ENCODE measurements around the gene MLLT1.

MLLT1 gene

DNA sequence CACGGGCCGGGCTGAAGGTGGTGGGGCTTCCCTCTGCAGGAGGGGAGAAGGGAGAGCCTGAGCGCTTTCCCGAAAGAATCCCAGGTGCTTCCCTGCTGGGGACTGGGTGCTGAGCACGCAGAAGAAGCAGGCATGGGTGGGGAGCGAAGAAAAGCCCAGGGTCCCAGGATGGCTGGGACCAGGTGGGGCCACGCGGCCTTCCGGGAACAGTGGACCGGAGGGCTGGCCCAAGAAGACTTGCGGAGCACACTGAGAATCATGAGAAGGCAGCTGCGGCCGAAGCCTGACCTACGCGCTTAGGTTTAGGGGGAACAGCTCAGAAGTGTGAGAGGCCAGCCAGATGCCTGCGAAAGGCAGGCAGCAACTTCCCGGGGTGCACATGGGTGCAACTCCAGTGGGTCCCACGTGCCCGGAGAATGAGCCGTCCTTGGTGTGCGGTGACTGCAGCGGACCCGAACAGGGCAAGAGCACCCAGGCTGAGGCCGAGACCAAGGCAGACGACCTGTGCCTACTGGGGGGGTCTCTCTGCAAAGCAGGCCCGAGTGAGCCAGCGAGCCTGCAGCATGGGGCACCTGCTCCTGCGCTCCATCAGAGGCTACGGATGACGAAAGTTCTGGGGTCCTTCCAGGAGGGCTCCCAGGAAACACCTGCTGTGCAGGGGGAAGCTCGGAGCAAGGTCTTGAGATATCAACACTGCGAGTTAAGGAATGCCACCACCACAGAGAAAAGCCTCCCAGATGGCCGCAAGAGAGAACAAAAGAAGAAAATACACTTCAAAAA is 52.4 kb downstream of the MLLT1 start:
- no peak overlapping the region for H3K27ac ChIP-seq
- no peak overlapping the region for H3K4me3 ChIP-seq

DNA sequence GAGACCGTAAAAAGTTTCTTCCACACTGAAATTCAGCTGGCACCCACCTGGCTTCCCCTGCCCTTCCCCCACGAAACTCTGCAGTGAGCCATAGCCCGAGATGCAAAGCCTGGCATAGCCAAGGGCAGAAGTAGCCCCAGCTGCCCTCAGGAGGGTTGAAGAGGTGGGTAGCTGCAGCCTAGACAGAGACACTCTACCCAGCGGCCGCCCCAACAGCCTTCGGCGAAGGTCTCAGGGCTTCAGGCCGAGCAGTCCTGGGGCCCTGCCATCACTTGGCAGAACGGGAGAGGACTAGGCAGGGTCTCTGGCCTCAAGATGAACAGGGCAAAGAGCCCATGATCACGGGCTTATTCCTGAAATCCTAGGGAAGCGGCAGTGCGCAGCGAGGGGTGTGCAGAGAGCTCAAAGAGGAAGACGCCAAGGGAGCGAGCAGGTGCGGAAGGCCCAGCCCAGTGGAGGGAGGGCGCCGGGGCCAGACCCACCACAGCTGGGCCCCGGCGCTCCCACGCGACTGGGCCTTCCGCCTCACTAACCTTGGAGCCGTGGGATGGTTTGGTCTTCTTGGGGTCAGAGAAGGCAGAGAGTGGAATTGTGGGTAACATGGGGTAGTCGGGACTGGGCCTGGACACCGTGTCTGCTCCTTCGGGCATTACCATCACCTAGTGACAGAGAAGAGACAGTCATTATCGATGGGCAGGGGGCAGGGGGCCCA is 53.2 kb downstream of the MLLT1 start:
- Histone ChIP-seq H3K4me3 (no peak overlapping the region), H3K27ac (no peak overlapping the region)

DNA sequence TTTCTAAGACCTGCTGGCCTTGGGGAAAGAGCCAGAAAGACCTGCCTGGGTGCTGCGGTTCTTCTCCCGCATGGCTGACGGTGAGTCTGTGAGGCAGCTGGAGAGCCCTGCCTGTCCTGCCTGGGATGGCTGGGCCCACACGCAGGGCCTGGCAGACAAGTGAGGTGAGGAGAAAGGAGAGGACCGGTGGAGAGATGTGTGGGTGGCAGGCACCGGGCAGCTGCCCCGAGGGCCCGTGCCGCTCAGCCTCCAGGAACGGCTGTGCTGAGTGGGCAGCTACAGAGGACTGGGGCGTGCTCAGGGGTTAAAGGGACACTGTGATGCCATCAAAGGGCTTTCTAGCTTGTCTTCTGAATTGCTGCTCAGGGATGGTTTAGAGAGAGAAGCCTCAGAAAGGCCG is 53.8 kb downstream of the MLLT1 start:
- no peak overlapping the region for H3K27ac ChIP-seq
- H3K4me3 ChIP-seq = no peak overlapping the region

DNA sequence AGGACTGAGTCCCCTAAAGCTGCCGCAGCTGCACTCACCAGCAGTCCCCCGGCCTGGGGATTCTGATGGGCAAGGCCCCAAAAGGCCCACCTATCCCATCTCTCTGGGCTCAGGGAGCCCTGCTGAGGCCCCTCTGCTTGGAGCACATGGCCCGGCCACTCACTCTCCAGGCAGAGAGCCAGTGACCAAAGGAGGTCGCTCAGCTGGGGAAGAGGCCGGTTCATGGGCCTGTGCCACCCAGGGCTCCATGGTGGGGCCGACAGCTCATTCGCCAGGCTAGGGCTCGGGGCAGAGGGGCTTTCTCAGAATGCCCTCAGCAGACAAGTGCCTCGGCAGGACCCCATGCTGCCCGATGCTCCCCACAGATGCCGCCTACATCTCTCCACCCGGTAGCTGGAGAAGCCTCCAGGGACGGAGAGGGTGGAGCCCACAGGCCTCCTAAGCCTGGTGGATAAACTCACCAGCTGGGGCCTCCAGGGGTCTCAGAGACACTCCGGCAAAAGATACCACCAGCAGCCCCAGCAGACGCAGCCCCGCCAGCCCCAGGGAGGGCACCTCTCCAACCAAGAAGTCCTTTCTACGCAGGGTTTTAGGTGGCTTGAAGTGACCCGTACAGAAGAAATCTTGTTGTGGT is 54.4 kb downstream of the MLLT1 start:
- no peak overlapping the region for H3K4me3 ChIP-seq
- H3K27ac ChIP-seq = peak overlapping the region in 1 of 21 experiments; percentile 19

DNA sequence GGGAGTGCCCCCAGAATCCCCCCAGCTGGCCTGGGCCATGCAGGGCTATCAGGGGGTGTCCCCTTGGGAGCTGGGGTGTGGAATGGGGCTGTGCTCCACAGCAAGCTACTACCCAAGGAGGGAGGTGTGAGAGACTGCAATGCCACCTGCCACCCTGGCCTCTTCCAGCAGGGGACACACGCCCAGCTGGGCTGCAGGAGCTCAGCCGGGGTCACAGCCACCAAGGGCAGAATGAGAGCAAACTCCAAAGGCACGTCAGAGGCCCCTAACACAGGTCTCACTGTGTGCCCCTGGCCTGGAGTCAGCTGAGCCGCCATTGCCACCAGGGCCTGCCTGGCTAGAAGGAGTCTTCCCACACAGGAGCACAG is 55.5 kb downstream of the MLLT1 start:
- Histone ChIP-seq H3K27ac (no peak overlapping the region), H3K4me3 (no peak overlapping the region)

DNA sequence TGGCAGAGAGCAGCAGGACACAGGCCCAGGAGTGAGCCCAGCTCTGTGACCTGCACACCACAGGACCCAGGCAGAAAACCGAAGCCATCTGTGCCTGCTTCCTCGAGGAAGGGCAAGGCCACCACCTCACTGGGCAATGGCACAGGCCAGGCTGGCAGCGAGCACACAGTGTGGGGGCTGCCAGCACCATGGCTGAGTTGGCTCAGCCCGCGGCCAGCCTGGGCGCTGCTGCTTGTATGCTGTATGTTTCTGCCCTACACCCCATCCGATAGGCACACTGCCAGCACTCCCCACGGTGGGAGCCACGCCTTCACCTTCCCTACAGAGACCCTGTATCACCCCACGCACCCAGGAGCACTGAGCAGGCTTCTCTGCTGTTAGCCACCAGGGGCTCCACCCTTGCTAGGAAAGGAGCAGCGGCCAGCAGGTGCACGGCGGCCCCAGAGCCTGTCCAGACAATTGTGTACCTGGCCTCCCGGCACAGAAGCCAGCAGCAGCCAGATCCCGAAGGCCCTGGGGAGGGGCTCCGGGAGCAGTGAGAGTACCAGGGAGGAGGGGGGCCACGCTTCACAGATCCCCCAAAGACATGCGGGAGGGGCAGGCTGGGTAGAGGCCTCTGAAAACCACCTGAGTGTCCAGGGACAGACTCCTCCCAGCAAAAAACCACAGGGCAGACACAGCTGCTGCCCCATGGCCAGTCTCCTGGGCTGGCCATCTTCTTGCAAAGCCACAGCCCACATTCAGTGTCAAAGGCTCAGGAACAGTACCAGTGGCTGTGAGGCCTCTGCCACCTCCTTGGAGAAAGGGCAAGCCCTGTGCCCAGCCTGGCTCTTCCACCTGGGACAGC is 56.1 kb downstream of the MLLT1 start:
- Histone ChIP-seq H3K4me3 (no peak overlapping the region), H3K27ac (peak overlapping the region in 5 of 21 experiments; percentile 25 to 49 (median 31))

DNA sequence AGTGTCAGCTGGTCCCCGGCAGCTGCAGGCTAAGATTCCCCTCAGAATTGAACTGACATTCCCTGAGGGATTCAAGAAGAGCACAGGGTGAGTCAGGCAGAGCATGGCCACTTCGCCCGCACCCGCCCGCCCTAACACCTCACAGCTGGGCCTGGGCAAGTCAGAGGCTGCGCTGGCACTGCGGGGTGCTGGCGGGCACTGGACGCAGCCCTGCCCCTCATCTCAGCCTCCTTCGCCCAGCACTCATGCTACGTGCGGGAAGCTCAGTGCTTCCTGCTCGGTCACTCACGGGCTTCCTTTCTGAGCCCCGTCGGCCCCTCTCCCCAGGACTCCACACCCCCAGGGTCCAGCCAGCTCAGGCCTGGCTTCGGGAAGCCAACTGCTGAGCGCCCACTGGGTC is 56.9 kb downstream of the MLLT1 start:
- no peak overlapping the region for H3K4me3 ChIP-seq
- H3K27ac ChIP-seq = peak overlapping the region in 6 of 21 experiments; percentile 25 to 63 (median 32)

DNA sequence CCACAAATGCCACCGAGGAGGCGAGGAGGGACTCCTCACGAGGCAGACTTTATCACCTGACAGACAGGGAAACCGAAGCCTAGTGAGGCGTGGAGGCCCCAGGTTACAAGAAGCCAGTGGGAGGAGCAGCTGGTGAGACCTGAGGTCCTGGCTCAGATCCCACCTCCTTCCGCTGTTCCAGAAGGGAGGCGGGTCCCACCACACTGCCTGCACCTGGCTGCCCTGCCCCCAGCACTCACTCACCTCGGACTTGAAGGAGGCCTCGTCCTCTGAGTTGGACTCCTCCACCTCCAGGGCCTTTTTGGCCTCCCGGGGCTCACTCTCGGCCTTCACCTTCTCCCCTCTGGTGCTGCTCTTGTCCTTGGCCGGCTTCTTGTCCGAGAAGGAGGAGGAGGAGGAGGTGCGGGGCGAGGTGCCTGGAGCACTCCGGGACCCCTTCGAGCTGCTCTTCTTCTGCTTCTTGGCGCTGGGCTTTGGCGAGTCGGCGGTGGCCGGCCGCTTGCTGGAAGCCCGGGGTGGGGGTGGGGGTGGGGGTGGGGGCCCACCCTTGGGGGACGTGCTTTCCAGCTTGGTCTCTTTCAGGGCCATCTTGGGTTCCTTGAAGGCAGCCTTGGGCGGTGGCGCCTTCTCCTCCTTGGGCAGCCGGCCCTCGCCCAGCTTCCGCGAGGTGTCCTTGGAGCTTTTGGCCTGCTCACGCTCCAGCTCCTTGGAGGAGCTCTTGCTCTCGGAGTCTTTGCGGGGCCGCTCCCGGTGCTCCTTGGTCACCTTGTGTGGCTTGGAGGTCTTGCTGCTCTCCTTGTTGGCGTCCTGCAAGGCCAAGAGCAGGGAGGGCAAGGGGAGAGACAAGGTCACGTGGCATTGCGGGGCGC is 57.7 kb downstream of the MLLT1 start:
- Histone ChIP-seq H3K4me3 (no peak overlapping the region), H3K27ac (no peak overlapping the region)

DNA sequence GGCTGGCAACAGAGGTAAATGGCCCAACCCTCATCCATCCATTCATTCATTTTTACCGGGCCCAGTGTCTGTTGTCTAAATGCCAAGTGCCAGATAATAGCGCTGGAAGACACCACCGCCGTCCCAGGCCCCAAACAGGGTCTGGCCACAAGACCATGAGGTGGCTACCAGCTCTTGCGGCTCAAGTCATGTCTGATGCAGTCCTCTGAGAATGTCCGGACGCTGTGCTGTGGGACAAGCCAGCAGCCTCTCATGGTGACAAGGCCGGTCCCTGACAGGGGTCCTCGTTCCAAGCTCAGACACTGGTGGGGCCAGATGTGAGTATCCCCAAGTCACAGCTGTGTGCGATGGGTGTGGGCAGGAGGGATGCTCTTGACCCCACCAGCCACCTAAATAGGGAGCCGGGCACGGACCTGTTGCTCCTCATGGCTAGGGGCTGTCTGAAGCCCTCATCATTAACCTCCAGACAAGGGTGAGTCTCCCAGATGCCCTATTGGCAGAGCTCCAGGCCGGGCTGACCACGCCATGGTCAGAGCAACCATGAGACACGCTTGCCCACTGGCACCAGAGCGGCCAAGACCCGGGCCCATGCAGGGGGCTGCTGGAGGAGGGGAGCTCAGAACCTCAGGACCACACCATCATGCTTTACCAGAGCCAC is 58.4 kb downstream of the MLLT1 start:
- H3K4me3 ChIP-seq = no peak overlapping the region
- H3K27ac ChIP-seq = peak overlapping the region in 4 of 21 experiments; percentile 22 to 65 (median 38)

DNA sequence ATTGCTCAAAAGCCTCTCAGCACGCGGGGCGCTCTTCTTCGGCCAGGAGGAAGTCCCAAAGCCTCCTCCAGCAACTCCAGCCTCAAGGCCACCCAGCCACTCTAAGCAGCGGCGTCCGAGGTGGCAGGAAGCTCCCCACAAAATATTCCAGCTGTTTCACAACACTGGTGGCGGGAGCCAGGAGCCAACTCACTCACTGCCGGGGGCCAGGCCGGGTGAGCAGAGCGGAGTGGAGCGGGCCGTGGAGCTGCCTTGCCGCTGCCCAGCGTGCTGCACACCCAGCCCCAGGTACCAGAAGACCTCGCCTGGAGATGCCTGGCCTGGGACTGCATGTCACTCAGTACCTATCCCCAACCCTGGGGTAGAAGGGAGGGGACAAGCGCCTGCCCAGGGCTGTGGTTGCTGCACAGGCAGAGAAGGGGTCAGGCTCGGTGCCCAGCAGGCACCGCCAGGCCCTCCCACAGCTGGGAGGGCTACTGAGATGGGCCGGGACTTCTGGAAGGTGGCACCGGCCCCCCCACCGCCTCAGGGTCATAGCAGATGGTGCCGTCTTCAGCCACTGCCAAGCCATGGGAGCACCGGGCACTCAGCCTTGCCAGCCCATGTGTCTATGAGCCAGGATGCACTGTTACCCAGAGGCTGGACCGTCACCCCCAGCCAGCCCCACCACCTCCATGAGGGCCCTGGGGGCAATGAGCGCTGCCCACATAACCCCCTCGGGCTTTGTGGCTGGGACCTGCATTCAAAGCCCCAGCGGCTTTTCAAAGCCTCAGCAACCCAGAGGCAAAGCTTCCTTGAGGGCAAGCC is 59.2 kb downstream of the MLLT1 start:
- Histone ChIP-seq H3K4me3 (no peak overlapping the region), H3K27ac (peak overlapping the region in 12 of 21 experiments; percentile 0 to 68 (median 30))

DNA sequence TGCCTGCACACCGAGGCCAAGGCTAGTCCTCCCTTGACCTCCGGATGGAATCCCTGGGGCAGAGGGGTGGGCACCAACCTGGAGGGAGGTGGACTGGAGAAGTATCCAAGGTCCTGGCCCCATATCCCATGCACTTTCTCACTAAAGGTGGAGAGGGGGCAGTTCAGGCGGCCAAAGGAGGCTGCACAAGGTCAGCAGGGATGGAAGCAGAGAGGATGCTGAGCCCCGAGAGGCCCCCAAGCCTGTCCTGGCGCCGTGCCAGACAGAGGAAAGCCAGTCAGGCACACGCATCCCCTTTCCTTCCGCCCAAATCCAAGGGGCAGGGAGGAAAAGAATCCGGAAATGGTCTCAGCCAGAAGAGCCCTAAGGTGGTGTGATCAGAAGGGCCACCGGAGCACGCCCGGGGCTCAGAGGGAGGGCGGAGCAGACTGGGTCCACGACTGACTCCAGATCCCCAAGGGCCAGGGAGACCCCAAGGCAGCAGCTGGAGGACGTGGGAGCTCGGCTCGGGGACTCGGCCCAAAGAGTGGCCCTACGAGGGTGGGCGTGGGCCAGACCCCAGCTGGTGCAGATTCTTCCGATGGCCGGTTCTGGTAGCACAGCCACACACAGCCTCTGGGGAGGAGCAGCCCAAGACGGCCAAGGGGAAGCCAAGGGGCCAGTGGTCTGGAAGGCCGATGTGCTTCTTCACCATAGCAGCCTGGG is 60.0 kb downstream of the MLLT1 start:
- no peak overlapping the region for H3K4me3 ChIP-seq
- peak overlapping the region in 12 of 21 experiments; percentile 0 to 71 (median 30) for H3K27ac ChIP-seq

DNA sequence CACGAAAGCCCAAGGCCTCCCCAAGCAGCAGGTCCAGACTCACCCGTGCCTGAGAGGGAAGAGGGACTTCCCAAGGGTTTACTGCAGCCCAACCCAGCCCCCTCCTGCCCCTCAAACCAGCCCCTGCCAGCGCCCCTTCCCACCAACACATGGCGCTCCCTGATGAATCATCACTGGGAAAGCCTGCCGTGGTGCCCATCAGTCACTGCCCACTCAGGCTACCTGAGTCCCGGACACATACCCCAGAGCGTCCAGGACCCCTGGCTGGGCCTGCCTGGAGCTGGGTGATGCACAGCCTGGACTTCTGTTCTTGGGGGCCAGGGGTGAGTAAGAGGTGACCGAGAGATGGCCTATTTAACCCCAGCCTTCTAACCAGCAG is 60.6 kb downstream of the MLLT1 start:
- H3K27ac ChIP-seq = peak overlapping the region in 2 of 21 experiments; percentile 8 to 43
- no peak overlapping the region for H3K4me3 ChIP-seq

DNA sequence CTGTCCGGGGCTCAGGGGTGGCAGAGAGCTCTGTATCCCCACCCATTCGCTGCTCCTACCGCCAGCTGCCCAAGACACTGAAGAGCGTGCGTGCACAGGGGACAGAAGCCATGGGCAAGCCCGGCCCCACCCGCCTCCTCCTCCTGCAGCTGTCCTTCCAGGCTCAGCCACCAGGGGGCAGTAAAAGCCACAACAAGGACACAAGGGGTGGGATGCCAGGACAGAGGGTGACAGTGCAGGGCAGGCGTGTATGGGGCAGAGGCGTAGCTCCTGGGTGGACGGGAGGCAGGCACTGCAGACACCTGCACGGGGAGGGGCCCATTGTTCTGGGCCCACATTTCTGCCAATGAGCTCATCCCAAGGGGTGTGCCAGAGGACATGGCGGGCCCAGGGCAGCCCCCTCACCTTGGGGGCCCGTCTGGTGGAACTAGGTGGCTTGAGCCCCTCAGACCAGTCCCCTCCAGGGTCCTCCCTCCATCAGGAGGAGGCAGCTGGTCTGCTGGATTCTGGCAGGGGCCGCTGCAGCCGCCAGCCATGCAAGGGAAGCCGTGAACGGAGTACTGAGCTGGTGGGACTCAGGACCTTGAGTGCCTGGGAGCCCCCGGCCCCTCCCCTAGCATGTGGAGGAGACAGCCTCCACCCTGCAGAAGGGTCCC is 61.2 kb downstream of the MLLT1 start:
- peak overlapping the region in 6 of 21 experiments; percentile 4 to 63 (median 32) for H3K27ac ChIP-seq
- no peak overlapping the region for H3K4me3 ChIP-seq

DNA sequence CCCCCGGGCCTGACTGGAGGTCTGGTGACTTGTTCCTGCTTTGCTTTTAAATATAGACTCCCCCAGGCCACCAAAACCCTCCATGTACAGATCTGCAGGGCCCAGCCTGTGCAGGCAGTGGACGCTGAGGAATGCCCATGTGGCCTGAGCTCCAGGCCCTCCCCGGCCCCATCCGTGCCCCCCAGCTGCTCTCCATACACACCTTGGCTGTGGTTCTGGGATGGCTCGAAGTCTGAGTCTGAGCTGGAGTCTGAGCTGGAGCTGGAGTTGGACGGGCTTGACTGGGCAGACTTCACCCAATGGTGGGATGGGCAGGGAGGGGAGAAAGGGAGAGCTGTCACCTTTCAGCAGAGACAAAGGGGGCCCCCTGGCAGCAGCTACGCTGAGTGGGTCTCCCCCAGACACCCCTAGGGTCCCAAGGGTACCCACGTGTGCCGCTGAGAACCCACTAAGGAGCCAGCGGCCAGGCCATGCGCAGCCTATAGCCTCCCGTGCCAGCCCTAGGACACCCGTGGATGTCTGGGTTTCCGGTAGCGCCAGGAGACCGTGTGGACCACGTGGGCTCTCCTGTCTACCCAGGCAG is 61.9 kb downstream of the MLLT1 start:
- Histone ChIP-seq H3K4me3 (no peak overlapping the region), H3K27ac (peak overlapping the region in 6 of 21 experiments; percentile 1 to 63 (median 32))

DNA sequence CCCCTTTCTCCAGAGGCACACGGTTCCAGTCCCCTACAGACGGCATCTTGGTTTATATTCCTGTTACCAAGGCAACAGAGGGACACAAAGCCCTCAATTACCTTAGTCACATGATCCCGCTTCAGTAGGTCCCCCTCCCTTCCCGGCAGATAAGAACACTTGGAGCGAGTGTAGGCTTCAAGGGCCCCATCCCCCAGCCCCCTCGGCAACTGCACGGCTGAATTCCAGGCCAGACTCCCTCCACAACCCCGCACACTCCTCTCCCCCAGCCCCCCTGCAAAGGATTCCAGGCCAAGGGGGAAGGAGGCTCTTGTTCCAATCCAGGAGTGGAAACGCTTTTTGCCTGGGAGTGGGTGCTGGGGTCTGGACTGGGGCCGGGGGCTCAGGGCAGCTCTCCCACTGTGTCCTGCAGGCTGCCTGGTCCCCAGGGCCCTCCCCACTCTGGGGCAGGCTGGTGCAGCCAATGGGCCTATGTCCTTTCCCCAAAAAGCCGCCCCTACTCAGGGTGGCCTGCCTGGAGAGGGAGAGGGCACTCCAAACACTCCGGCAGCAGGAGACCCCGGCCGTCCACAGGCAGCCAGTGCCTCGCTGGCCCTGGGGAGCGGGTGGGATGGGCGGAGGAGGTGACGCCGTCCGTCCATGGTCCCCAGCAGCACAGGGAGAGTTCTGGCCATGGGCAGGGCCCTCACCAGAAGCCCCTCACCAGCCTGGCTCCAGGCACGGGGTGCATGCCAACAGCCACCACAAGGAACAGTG is 62.6 kb downstream of the MLLT1 start:
- H3K4me3 ChIP-seq = no peak overlapping the region
- H3K27ac ChIP-seq = peak overlapping the region in 2 of 21 experiments; percentile 1 to 56
